Natural killer cell treated with Interleukin-12 subunit alpha and Interleukin-12 subunit beta and Interleukin-15 and Interleukin-18, amount 100 ng/mL, for 72 hours (primary cell): ENCODE data around the gene JAKMIP3. TPM values are rescaled to one million over a fixed set of nuclear protein-coding genes. Genes with fewer than 3 reads are reported as not detected.
A peak's percentile ranks its signal among the peaks of the same experiment; 100 is the strongest.

Source experiments
- ATAC-seq, 2 donors: fragments of 150-1000 bp; cut with Tn5 transposase in 1 of 2; sonication (Bioruptor Pico), chemical (Tn5 transposase) in 1 of 2; 2 replicates each; pipeline ENCODE4 v1.10.0; 2021
- DNase-seq: peaks from one replicate; pipeline ENCODE4 v3.0.0; 2022; ENCODE audit warnings: low spot score
- H3K27ac Mint-ChIP-seq, 2 donors: 1 replicate in 1 of 2; 2 replicates in 1 of 2; pipeline ENCODE4 v1.8.0; 2022; ENCODE audit warnings: mixed read lengths in 2 of 2, mild to moderate bottlenecking in 1 of 2, moderate library complexity in 1 of 2
- H3K27me3 Mint-ChIP-seq, 2 donors: 1 replicate in 1 of 2; 2 replicates in 1 of 2; pipeline ENCODE4 v1.8.0; 2022; ENCODE audit warnings: mixed read lengths in 2 of 2
- H3K36me3 Mint-ChIP-seq: one replicate; pipeline ENCODE4 v1.8.0; 2022; ENCODE audit warnings: mixed read lengths
- H3K4me1 Mint-ChIP-seq, 2 donors: 1 replicate in 1 of 2; 2 replicates in 1 of 2; pipeline ENCODE4 v1.8.0; 2022; ENCODE audit warnings: low read depth in 2 of 2, mixed read lengths in 2 of 2, mild to moderate bottlenecking in 1 of 2
- H3K4me3 Mint-ChIP-seq: one replicate; pipeline ENCODE4 v1.8.0; 2022; ENCODE audit warnings: mixed read lengths
- H3K9me3 Mint-ChIP-seq: 2 replicates; pipeline ENCODE4 v1.8.0; 2022; ENCODE audit warnings: mixed read lengths
- total RNA-seq, 2 donors: library from RNA; stranded (reverse); gene quantifications; one replicate each; pipeline ENCODE4 v1.2.3, GENCODE V29; 2022

Gene JAKMIP3
- total RNA-seq, 2 donors from 2014 or later = 0.05 TPM; not detected in 1

- no peak overlapping the region for H3K27ac Mint-ChIP-seq
- DNase-seq = no peak
These were observed 43.8 kb downstream of the JAKMIP3 start for GRCh38 chr10:132109341-132110110.

GRCh38 chr10:132110111-132110521 is 44.4 kb downstream of the JAKMIP3 start:
- no peak for DNase-seq
- H3K36me3 Mint-ChIP-seq = no peaks in the 10 kb centered on the region
- no peaks in the 10 kb centered on the region for H3K9me3 Mint-ChIP-seq
- H3K27ac Mint-ChIP-seq = no peak overlapping the region
- no peak for ATAC-seq
- H3K27me3 Mint-ChIP-seq = peaks cover 0 to 3% of the 10 kb centered on the region in 2 donors
- H3K4me1 Mint-ChIP-seq = no peaks in the 10 kb centered on the region
- H3K4me3 Mint-ChIP-seq = no peak overlapping the region

More at GRCh38 chr10:132109341-132110110, 43.8 kb downstream of the JAKMIP3 start:
- Mint-ChIP-seq H3K4me3 (no peak overlapping the region), H3K9me3 (no peaks in the 10 kb centered on the region), H3K36me3 (no peaks in the 10 kb centered on the region), H3K27me3 (peaks cover 0 to 3% of the 10 kb centered on the region in 2 donors), H3K4me1 (no peaks in the 10 kb centered on the region)
- ATAC-seq = no peak

GRCh38 chr10:132110713-132111112 is 45.0 kb downstream of the JAKMIP3 start:
- Mint-ChIP-seq H3K27me3 (peaks cover 0 to 3% of the 10 kb centered on the region in 2 donors), H3K4me1 (no peaks in the 10 kb centered on the region), H3K36me3 (no peaks in the 10 kb centered on the region), H3K4me3 (no peak overlapping the region), H3K27ac (no peak overlapping the region), H3K9me3 (no peaks in the 10 kb centered on the region)
- ATAC-seq (no peak), DNase-seq (no peak)

GRCh38 chr10:132111121-132111731 is 45.5 kb downstream of the JAKMIP3 start:
- no peak overlapping the region for H3K4me3 Mint-ChIP-seq
- no peaks in the 10 kb centered on the region for H3K4me1 Mint-ChIP-seq
- H3K27ac Mint-ChIP-seq = no peak overlapping the region
- peaks cover 0 to 3% of the 10 kb centered on the region in 2 donors for H3K27me3 Mint-ChIP-seq
- ATAC-seq = peak in 1 of 2 donors; percentile 4
- H3K9me3 Mint-ChIP-seq = no peaks in the 10 kb centered on the region
- no peak for DNase-seq
- no peaks in the 10 kb centered on the region for H3K36me3 Mint-ChIP-seq

GRCh38 chr10:132111871-132112341 is 46.2 kb downstream of the JAKMIP3 start:
- Mint-ChIP-seq H3K4me3 (no peak overlapping the region), H3K36me3 (no peaks in the 10 kb centered on the region), H3K9me3 (no peaks in the 10 kb centered on the region), H3K27ac (no peak overlapping the region), H3K4me1 (no peaks in the 10 kb centered on the region), H3K27me3 (peaks cover 0 to 3% of the 10 kb centered on the region in 2 donors)
- peak in 1 of 2 donors; percentile 18 for ATAC-seq
- no peak for DNase-seq

GRCh38 chr10:132112611-132113010 is 46.9 kb downstream of the JAKMIP3 start:
- Mint-ChIP-seq H3K9me3 (no peaks in the 10 kb centered on the region), H3K27ac (no peak overlapping the region), H3K4me3 (no peak overlapping the region), H3K4me1 (no peaks in the 10 kb centered on the region), H3K36me3 (no peaks in the 10 kb centered on the region), H3K27me3 (peaks cover 0 to 3% of the 10 kb centered on the region in 2 donors)
- ATAC-seq (no peak), DNase-seq (no peak)

- Mint-ChIP-seq H3K27me3 (peaks cover 0 to 3% of the 10 kb centered on the region in 2 donors), H3K9me3 (no peaks in the 10 kb centered on the region), H3K4me1 (no peaks in the 10 kb centered on the region), H3K36me3 (no peaks in the 10 kb centered on the region), H3K27ac (no peak overlapping the region), H3K4me3 (no peak overlapping the region)
- no peak for ATAC-seq
- DNase-seq = no peak
These were observed 47.5 kb downstream of the JAKMIP3 start for GRCh38 chr10:132113206-132113605.

- Mint-ChIP-seq H3K36me3 (no peaks in the 10 kb centered on the region), H3K27ac (no peak overlapping the region), H3K4me1 (no peaks in the 10 kb centered on the region), H3K27me3 (peaks cover 0 to 3% of the 10 kb centered on the region in 2 donors), H3K4me3 (no peak overlapping the region), H3K9me3 (no peaks in the 10 kb centered on the region)
- peak; percentile 16 for DNase-seq
- ATAC-seq = peak in 1 of 2 donors; percentile 11
These were observed 48.1 kb downstream of the JAKMIP3 start for GRCh38 chr10:132113766-132114365.

GRCh38 chr10:132114953-132115520 is 49.3 kb downstream of the JAKMIP3 start:
- H3K27me3 Mint-ChIP-seq = peaks cover 5 to 8% of the 10 kb centered on the region in 2 donors
- H3K9me3 Mint-ChIP-seq = no peaks in the 10 kb centered on the region
- H3K4me1 Mint-ChIP-seq = no peaks in the 10 kb centered on the region
- DNase-seq (no peak), ATAC-seq (no peak)
- H3K27ac Mint-ChIP-seq = no peak overlapping the region
- no peak overlapping the region for H3K4me3 Mint-ChIP-seq
- H3K36me3 Mint-ChIP-seq = no peaks in the 10 kb centered on the region

Other genes with a start within 250 kb of the JAKMIP3 start
- 10 to 100 TPM; 27.0 to 47.4 TPM for gene PPP2R2D, start 164.9 kb upstream of the JAKMIP3 start, total RNA-seq
- 10 to 100 TPM; 20.5 to 82.2 TPM for gene BNIP3, start 84.0 kb upstream of the JAKMIP3 start, total RNA-seq
- 10 to 100 TPM in 1 of 2 donors, 1 to 10 TPM in 1; 6.5 to 19.2 TPM for gene DPYSL4, start 121.0 kb downstream of the JAKMIP3 start, total RNA-seq
- gene STK32C, start 242.0 kb downstream of the JAKMIP3 start, total RNA-seq = 10 to 100 TPM; 29.2 to 34.6 TPM